SK-N-MC (cell line): ENCODE data around the gene AHDC1.
"Not testable (repeated sequence)": the region's sequence is repeated elsewhere in the genome, so short reads cannot be mapped to it uniquely, and the experiment has no call there.

Experiments
- DNase-seq: peaks from one replicate; pipeline ENCODE4 v3.0.0-alpha.2; 2011; ENCODE audit warnings: low read depth, low spot score
- H3K27ac ChIP-seq: fragments of 200-600 bp; sonication (generic); 2 replicates; pipeline ENCODE4 v1.5.1; 2016; ENCODE audit warnings: mixed run types
- H3K36me3 ChIP-seq: fragments of 200-600 bp; sonication (generic); 2 replicates; pipeline ENCODE4 v1.6.1; 2017; ENCODE audit warnings: antibody characterized with exemption, low read length, mixed read lengths; ENCODE audit not compliant: insufficient read depth
- H3K4me3 ChIP-seq: fragments of 200-600 bp; sonication (generic); 2 replicates; pipeline ENCODE4 v1.5.1; 2016
- H3K9ac ChIP-seq: fragments of 200-600 bp; sonication (generic); 2 replicates; pipeline ENCODE4 v1.8.0; 2017; ENCODE audit warnings: mixed run types, mixed read lengths; ENCODE audit not compliant: insufficient read length
- H3K9me3 ChIP-seq: fragments of 200-600 bp; sonication (generic); 2 replicates; pipeline ENCODE4 v1.6.1; 2017; ENCODE audit warnings: low read depth, mild to moderate bottlenecking, antibody characterized with exemption, low read length, moderate library complexity, mixed read lengths
- EZH2 ChIP-seq: fragments of 200-600 bp; sonication (generic); IDR thresholded peaks from one replicate; pipeline ENCODE4 v1.6.1; 2017; ENCODE audit warnings: antibody characterized with exemption
- FOXP2 ChIP-seq: optimal IDR thresholded peaks from 2 replicates; pipeline ENCODE3; 2011; ENCODE audit warnings: mild to moderate bottlenecking, moderate library complexity; ENCODE audit not compliant: insufficient read depth; ENCODE audit errors: extremely low read length, control extremely low read depth
- POLR2AphosphoS5 ChIP-seq: IDR thresholded peaks from 2 replicates; pipeline ENCODE4 v1.6.1; 2012; ENCODE audit warnings: mild to moderate bottlenecking, low read depth, low read length, borderline replicate concordance

The AHDC1 gene

GRCh38 chr1:27634985-27635367, 31.0 kb upstream of the AHDC1 start, which contains the start of gene FGR:
Gene FGR (minus strand): TSS chr1:27635185. CDS start chr1:27623916, 11,269 bp downstream.
- Histone ChIP-seq H3K36me3 (no peaks in the 10 kb centered on the region), H3K9me3 (no peaks in the 10 kb centered on the region), H3K4me3 (peak within 1 kb of the TSS; percentile 73), H3K27ac (no peak within 1 kb of the TSS), H3K9ac (peak within 1 kb of the TSS; percentile 61)
- TF ChIP-seq FOXP2 (no peak), POLR2AphosphoS5 (no peak)
- no peak for DNase-seq

- H3K36me3 ChIP-seq, result no peaks in the 10 kb centered on the region
- peak overlapping the region; percentile 61 for H3K9ac ChIP-seq
- no peak for DNase-seq
- TF ChIP-seq FOXP2 (no peak), EZH2 (no peak), POLR2AphosphoS5 (no peak)
- H3K4me3 ChIP-seq, result peak overlapping the region; percentile 73
- H3K9me3 ChIP-seq, result no peaks in the 10 kb centered on the region
- no peak overlapping the region for H3K27ac ChIP-seq
Observed at GRCh38 chr1:27634177-27634984, 30.4 kb upstream of the AHDC1 start.

- Histone ChIP-seq H3K9ac (peak overlapping the region; percentile 61), H3K4me3 (peak overlapping the region; percentile 73), H3K27ac (no peak overlapping the region)
Observed at GRCh38 chr1:27633640-27634176, 29.8 kb upstream of the AHDC1 start.

GRCh38 chr1:27633298-27633610, 29.3 kb upstream of the AHDC1 start:
- no peak overlapping the region for H3K4me3 ChIP-seq
- no peaks in the 10 kb centered on the region for H3K9me3 ChIP-seq
- DNase-seq, result no peak
- H3K27ac ChIP-seq, result no peak overlapping the region
- H3K36me3 ChIP-seq, result no peaks in the 10 kb centered on the region
- TF ChIP-seq EZH2, result no peak
- no peak for TF ChIP-seq POLR2AphosphoS5
- TF ChIP-seq FOXP2, result no peak
- H3K9ac ChIP-seq, result no peak overlapping the region

More at GRCh38 chr1:27633640-27634176, 29.8 kb upstream of the AHDC1 start:
- Histone ChIP-seq H3K36me3 (no peaks in the 10 kb centered on the region), H3K9me3 (no peaks in the 10 kb centered on the region)
- no peak for TF ChIP-seq POLR2AphosphoS5
- no peak for TF ChIP-seq FOXP2
- TF ChIP-seq EZH2, result no peak
- no peak for DNase-seq

- Histone ChIP-seq H3K4me3 (no peak overlapping the region), H3K9me3 (no peaks in the 10 kb centered on the region), H3K36me3 (no peaks in the 10 kb centered on the region), H3K9ac (no peak overlapping the region), H3K27ac (no peak overlapping the region)
- no peak for DNase-seq
- TF ChIP-seq EZH2 (no peak), POLR2AphosphoS5 (no peak), FOXP2 (no peak)
Observed at GRCh38 chr1:27632387-27633297, 28.7 kb upstream of the AHDC1 start.

GRCh38 chr1:27630859-27631491, 27.0 kb upstream of the AHDC1 start:
- Histone ChIP-seq H3K4me3 (no peak overlapping the region), H3K36me3 (no peaks in the 10 kb centered on the region), H3K9ac (no peak overlapping the region), H3K9me3 (no peaks in the 10 kb centered on the region), H3K27ac (no peak overlapping the region)
- TF ChIP-seq FOXP2 (no peak), POLR2AphosphoS5 (no peak), EZH2 (no peak)
- DNase-seq, result no peak

- no peak for TF ChIP-seq EZH2
- no peak for TF ChIP-seq POLR2AphosphoS5
- TF ChIP-seq FOXP2, result no peak
- H3K27ac ChIP-seq, result no peak overlapping the region
- H3K9me3 ChIP-seq, result no peaks in the 10 kb centered on the region
- DNase-seq, result no peak
- peak overlapping the region; percentile 42 for H3K9ac ChIP-seq
- no peaks in the 10 kb centered on the region for H3K36me3 ChIP-seq
- H3K4me3 ChIP-seq, result no peak overlapping the region
Observed at GRCh38 chr1:27628712-27629111, 24.8 kb upstream of the AHDC1 start.

GRCh38 chr1:27627733-27628132, 23.8 kb upstream of the AHDC1 start:
- H3K4me3 ChIP-seq, DNase-seq, H3K9me3 ChIP-seq, H3K27ac ChIP-seq, H3K9ac ChIP-seq, H3K36me3 ChIP-seq: not testable (repeated sequence)
